GM12874 (cell line): ENCODE measurements around the gene ESRRB.
A peak's percentile ranks its signal among the peaks of the same experiment; 100 is the strongest.

ENCODE experiments used
- TF ChIP-seq, protein P1 (sequence below): IDR thresholded peaks from 2 replicates; pipeline ENCODE4 v1.5.1; 2011; ENCODE audit warnings: low read depth, mild to moderate bottlenecking, control low read depth, low read length, moderate library complexity; ENCODE audit not compliant: insufficient read depth

ESRRB gene

DNA sequence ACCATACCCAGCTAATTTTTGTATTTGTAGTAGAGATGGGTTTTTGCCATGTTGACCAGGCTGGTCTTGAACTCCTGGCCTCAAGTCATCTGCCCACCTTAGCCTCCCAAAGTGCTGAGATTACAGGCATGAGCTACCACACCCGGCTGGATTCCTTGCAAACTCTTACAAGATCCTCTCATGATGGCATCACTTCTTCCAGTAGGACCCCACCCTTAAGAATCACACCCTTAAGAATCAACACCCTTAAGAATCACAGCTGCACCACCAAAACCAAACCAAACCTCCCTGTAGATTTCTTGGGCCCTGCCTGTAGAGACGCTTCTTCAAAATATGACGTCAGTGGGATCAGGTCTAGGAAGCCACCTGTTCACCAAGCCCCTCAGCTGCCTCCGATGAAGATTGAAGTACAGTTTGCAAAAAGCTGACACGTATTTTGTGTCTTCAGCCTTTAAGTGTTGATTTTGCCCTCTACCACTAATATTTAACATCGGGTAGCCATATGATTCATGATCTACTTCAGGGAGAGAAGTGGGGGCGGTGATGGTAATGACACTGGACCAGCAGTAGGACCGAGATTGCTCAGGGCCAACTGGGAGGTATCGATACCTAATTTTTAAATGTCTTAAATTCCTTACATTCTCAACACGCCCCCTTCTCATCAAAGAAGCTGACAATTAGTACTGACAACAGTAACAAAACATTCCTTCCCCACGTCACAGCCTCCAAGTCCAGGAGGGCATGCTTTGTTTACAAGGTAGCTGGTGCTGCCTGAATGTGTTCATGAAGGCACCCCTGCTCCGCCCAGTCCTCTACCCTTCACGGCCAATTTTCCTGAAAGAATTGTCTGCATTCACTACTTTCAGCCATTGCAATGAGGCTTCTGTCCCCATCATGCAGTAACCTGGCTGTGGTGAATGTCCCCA is 57.2 kb downstream of the ESRRB start:
- TF ChIP-seq, protein P1, sequence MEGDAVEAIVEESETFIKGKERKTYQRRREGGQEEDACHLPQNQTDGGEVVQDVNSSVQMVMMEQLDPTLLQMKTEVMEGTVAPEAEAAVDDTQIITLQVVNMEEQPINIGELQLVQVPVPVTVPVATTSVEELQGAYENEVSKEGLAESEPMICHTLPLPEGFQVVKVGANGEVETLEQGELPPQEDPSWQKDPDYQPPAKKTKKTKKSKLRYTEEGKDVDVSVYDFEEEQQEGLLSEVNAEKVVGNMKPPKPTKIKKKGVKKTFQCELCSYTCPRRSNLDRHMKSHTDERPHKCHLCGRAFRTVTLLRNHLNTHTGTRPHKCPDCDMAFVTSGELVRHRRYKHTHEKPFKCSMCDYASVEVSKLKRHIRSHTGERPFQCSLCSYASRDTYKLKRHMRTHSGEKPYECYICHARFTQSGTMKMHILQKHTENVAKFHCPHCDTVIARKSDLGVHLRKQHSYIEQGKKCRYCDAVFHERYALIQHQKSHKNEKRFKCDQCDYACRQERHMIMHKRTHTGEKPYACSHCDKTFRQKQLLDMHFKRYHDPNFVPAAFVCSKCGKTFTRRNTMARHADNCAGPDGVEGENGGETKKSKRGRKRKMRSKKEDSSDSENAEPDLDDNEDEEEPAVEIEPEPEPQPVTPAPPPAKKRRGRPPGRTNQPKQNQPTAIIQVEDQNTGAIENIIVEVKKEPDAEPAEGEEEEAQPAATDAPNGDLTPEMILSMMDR: no peak

DNA sequence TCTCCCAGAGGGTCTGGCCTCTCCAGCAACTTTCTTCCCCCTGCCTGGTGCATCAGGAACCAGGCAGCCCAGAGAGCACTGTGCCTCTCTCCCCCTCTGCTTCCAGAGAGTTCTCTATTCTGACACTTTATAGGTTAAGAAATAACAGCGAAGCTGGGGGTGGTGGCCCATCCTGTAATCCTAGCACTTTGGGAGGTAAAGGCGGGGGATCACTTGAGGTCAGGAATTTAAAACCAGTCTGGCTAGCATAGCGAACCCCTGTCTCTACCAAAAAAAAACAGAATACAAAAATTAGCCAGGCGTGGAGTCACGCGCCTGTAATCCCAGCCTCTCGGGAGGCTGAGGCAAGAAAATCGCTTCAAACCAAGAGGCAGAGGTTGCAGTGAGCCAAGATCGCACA is 58.3 kb downstream of the ESRRB start:
- TF ChIP-seq, protein P1: no peak

GRCh38 chr14:76439237-76439775 is 63.4 kb downstream of the ESRRB start:
- TF ChIP-seq, protein P1: no peak

- TF ChIP-seq, protein P1: no peak
Measured at GRCh38 chr14:76446486-76446885, 70.5 kb downstream of the ESRRB start.

- TF ChIP-seq, protein P1: no peak
Measured at GRCh38 chr14:76446921-76447320, 71.0 kb downstream of the ESRRB start.

DNA sequence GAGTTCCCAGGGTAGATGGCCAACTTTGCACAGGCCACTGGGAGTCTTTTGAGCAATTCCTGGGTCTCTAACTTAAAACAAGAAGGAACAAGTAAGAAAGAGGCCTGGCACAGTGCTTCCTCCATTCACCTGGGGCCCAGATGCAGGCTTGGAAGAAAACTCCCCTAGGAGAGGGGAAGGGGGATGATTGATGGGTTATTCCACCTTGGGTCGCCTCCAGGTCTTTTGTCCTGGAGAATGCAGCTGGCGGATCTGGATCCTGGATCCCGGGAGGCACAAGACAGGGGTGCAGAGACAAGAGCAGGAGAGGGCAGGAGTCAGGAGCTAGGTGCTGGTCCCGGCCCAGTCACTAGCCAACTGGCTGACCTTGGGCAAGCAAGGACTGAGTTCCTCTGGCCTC is 74.5 kb downstream of the ESRRB start:
- TF ChIP-seq, protein P1: no peak

GRCh38 chr14:76456200-76456599 is 80.3 kb downstream of the ESRRB start:
- TF ChIP-seq, protein P1: peak; percentile 55
